Uterus (tissue), 2 donors: ENCODE measurements around the gene MCM10.

Source experiments
- CTCF ChIP-seq, 4 experiments: fragments of 200-600 bp in 2 of 4; fragments of 450-650 bp in 2 of 4; sonication (generic) in 2 of 4; IDR thresholded peaks; one replicate each; pipeline ENCODE4 v1.5.1; 2016 to 2019; ENCODE audit warnings: antibody characterized with exemption in 4 of 4, mild to moderate bottlenecking in 2 of 4, moderate library complexity in 1 of 4
- POLR2A ChIP-seq, 2 donors: fragments of 450-650 bp; IDR thresholded peaks; one replicate each; pipeline ENCODE4 v1.6.1; 2016; ENCODE audit warnings: antibody characterized with exemption in 2 of 2, mild to moderate bottlenecking in 1 of 2, moderate library complexity in 1 of 2

- TF ChIP-seq POLR2A (IDR thresholded peaks at IDR 0.05) (no peak), CTCF (IDR thresholded peaks at IDR 0.05) (no peak)
Observed at GRCh38 chr10:13189961-13190360, 28.6 kb downstream of the MCM10 start.
